Glomerular endothelial cell (primary cell): ENCODE measurements around the gene IGF1R. TPM values are rescaled to one million over a fixed set of nuclear protein-coding genes. Genes with fewer than 3 reads are reported as not detected.

Source experiments
- DNase-seq: peaks from one replicate; pipeline ENCODE4 v3.0.0-alpha.2; 2011; ENCODE audit warnings: low read depth, low spot score; ENCODE audit errors: extremely low read depth
- total RNA-seq: library from RNA; depleted of rRNA; stranded (reverse); fragments of >200 nt; gene quantifications from 2 replicates; pipeline ENCODE4 v1.2.3, GENCODE V29; 2015

Gene IGF1R
- total RNA-seq, 1 donor from 2014 or later: 57.9 TPM

DNA sequence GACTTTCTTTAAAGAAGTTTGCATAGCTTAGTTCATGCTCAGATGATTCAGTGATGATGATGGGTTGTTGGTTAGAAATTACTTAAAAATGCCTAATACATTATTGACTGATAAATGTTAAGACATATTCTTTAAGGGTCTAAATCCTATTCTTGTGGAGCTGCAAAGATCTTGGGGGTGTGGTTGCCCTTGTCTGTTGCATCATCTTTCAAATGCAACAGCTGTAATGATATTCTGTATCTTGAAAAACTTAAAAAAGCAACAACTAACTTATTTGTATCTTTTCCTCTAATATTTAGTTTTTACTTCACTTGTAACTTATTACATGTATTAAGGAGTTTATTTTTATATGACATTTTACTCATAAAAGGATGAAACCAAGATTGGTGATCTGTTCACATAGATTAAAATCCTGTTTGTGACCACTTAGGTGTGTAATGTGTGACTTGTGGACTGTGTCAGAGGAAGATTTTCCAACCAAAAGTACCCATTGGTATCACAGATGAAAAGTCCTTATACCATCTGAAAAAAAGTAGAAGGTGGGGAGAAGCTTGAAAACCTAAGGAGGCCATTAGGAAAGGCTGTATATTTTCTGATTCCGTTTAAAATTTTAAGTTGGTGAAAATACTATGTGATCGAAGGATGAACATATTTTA lies 142.8 kb downstream of the IGF1R start:
- no peak for DNase-seq

DNA sequence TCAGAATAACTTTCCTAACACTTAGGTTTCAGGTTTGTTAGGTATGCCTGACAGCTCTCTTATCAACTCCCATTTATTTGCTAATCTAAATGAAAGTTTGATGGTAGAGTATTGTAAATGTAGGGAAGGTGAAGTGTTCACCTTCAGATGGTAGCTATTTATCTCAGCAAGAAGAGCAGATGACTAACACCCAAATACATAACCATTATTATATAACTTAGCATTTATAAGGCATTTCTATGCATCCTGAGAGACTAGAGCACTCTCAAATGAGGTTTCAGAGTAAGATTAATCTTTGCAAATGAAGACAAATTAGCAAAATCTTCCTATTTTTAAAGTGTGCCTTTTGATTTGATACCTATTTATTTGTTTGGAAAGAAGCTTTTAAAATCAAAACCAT lies 143.8 kb downstream of the IGF1R start:
- no peak for DNase-seq

DNA sequence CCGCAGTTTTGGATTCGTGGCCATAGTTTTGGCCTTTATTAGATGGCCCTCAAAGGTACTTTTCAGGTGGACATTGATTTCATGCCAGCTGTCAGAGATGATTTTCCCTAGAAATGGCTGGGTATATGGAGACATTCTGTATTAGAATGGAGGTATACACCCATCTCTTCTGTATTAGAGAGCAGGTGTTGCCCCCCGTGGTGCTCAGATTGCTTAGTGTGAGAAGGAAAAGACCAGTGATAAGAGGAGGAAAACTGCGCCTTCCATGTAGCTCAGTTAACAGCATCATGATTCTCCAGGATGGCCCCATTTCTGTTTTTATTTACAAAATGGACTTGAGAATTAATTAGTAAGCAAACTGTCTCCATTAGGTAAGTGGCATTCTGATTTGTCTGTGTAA lies 145.9 kb downstream of the IGF1R start:
- no peak for DNase-seq

DNA sequence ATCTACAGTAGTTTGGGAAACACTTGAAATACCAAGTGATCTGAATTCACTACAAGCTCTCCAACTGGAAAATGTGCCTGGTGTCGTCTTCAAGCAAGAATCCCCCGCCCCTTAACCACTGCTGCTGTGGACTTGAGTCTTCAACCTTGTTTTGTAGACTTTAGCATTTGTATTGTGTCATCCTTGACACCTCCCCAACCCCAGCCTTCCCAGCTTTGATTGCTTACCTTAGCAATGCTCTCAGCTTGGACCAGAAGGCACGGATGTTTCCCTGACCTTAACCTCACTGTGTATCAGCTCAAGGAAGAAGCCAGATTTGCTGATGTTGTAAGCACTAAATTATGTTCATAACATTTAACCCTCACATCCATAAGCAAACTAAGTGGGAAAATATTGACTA lies 146.4 kb downstream of the IGF1R start:
- DNase-seq: no peak

DNA sequence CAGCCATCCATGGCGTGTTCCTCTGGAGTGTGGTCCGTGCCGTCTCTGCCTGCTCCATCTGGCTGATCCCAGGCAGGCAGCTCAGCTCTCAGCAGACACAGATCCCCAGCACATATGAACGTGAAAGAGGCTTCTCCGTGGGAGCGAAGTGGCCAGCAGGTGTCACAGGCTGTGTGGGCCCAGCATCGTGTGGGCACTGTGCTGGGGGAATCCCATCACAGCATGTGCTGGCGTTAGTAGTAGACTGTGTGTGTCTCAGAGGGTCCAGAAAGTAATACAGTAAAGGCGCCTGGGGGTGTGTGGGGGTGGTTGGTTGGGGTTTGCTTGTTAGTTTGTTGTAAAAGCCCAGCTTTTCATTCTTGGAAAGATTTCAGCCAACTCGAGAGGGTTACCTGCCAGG lies 147.6 kb downstream of the IGF1R start:
- no peak for DNase-seq

DNA sequence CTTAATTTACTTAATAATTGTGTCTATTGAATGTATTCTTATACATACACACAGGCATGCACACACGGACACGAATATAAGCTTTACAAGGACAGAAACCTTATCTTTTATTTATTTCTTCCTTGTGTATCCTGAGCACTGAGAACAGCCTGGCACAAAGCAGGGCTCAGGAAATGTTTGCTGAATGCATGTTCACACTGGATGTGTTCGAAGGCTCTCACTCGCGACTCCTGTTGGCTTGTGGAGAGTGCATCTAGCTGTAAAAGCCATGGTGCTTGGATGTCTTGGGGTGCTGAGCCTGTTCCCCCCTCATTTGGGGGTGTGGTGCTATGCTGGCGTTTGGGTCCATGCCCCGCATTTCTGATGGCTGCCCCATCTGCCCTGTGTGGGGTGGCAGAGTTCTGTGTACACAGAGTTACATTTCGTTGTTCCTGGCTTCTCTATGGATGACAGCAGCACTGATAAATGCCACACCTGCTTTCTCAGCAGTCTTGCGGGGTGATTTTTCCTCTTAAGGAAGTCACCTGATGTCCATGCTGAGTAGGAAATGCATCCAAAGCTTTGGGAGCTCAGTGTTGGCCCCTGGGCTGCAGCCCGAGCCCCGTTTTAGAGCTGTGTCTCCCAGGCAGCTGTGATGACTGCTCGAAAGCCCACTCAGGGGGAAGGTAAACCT lies 148.5 kb downstream of the IGF1R start:
- no peak for DNase-seq

DNA sequence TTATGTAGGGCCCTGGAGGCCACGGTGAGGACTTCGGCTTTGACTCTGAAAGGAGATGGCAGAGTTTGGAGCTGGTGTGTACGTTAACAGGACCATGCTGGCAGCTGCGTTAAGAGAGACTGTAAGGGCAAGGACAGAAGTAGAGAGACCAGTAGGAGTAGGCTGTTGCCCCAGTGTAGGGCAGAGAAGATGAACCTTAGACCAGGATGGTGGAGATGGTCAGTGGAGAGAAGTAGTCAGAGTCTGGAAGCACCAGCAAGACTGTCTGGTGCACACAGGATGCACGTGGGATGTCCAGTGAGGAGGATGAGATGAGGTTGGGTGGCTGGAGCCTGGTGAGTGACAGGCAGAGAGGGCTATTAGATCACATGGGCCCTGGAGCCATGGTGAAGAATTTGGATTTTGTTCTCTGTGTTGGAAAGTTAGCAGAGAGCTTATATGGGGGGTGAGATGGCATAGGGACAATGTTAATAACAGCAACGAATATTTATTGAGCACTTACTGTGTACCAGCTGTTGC lies 150.1 kb downstream of the IGF1R start:
- no peak for DNase-seq

DNA sequence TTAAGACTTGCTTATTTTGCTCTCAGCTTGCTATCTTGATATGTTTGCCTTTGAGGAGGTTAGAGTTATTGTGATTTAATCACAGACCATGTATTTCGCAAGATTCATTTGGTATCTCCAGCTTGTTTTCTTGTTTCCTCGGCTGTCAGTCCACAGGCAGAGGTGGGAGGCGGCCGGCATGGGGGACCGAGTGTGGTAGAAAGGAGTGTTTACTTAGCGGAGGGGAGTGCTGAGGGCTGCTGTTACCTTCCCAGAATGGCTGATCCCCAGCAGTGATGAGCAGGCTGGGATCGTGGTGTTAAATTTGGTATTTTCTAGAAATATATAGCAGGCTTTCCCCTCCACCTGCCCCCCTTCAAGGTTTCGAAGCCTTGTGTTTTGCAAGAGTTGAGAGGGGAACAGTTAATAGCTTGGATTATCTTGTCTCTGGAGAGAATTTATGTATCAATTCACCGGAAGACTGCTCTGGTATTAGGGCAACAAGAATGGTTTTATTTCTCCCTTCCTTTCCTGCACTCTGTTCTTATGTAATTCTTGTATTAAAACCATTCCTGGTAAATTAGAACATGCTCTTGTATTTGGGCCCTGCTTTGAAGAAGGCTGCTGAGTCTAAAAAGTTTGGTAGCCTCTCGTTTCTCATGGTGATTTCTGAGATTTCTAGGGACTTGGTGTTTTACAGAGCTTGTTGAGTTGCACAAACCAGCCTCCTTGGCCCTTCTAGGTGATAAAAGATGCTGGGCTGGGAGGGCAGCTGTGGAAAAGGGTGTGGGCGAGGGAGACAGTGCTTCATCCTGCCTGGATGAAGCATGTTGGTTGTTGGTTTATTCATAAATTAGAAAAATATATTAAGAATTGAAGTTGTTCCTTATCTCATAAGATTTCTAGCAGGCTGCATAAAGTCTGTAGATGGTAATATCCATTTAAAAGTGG lies 151.4 kb downstream of the IGF1R start:
- no peak for DNase-seq

DNA sequence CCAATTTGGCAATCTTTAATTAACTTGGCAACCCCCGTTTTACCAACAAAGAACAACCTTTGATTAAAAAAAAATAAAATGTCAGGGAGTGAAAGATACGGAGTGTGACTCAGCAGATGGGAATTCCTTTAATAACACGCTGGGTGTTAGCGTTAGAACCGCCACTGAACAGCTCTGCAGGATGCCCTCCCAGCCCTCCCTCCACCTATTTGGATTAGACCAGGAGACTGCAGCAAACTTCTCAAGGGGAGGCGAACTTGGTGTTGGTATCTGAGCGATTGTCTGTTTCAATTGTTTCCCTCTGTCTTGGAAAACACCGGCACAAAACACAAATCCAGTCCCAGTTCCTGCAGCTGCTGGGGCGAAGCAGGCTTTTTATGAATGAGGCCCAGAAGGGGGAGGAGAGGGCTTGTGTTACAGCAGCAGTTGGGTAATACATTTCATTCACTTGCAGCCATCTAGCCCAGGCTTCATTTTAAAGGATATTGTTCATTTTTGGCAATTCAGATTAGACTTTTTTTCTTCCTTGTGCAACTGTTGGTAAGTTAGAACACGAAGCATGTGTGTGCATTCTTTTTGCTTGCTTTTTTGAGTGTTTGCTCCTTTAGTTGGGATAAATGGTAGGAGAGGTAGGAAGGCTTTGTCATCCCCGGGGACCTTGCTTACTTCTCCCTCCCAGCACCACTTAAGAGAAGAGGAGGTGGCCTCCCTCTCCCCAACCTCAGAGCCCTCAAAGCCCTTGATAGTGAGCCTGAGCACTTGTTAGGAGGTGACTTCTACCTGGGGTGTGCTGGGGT lies 152.3 kb downstream of the IGF1R start:
- peak; percentile 80 for DNase-seq

DNA sequence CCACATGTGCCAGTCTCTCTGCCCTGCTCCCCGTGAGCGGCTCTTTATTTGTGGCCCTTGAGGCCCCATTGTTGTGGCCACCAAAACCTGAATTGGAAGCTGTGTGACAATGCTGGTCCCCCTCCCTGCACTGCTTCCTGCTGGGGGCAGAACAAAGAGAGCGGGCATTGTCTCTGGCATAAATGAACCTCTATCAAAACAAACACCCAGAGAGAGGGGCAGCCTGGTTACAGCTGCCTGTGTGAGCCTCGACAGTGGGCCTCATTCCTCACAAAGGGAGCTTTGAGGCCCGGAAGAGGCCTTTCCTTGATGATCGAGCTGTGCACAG lies 152.9 kb downstream of the IGF1R start:
- DNase-seq: no peak

DNA sequence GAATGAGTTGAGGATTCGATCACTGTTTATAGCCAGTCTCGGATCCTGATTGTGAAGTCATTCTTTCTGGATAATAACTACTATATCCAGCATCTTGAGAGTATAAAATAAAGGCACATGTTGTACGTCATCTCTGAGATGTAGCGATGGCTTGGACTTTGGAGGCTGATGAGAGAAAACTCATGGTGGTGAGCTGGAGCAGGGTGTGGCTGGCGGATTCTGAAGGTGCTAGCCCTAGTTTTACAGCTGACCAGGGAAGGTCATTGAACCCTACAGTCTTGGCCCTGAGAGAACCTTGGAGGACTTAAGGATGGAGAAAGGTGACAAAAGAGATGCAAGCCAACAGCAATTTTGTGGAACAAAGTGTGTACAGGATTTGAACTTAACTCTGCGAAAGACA lies 153.8 kb downstream of the IGF1R start:
- no peak for DNase-seq

DNA sequence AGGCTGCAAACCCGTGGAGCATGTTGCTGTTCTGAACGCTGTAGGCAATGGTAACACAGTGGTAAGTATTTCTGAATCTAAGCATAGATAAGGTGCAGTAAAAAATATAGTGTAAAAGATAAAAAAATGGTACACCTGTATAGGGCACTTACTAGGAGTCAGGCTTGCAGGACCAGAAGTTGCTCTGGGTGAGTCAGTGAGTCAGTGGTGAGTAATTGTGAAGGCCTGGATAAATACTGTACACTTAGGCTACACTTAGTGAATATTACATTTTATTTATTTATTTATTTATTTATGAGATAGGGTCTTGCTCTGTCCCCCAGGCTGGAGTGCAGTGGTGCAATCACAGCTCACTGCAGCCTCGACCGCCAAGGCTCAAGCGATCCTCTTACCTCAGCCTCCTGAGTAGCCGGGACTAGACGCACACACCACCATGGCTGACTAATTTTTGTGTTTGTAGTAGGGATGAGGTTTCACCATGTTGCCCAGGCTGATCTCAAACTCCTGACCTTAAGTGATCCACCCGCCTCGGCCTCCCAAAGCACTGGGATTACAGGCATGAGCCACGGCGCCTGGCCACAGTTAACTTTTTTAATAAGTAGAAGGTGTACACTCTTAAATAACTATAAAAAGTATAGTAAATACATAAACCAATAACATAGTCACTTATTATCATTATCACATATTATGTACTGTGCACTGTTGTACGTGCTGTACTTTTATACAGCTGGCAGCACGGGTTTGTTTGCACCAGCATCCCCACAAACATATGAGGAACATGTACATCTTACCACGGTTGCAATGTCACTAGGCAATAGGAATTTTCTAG lies 155.1 kb downstream of the IGF1R start:
- no peak for DNase-seq

DNA sequence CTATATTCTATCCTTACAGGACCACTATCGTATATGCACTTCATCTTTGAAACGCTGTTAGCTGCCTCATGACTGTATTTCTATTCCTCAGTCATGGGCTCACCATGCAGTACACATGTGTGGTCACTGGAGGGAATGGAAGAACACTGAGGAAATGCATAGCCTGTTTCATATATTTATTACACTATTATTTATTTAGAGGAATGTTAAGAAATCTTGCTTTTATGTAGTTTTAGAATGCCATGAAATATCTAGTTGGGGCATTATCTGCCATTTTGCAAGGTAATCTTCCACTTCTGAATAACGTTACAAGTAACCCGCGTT lies 155.7 kb downstream of the IGF1R start:
- DNase-seq: no peak

DNA sequence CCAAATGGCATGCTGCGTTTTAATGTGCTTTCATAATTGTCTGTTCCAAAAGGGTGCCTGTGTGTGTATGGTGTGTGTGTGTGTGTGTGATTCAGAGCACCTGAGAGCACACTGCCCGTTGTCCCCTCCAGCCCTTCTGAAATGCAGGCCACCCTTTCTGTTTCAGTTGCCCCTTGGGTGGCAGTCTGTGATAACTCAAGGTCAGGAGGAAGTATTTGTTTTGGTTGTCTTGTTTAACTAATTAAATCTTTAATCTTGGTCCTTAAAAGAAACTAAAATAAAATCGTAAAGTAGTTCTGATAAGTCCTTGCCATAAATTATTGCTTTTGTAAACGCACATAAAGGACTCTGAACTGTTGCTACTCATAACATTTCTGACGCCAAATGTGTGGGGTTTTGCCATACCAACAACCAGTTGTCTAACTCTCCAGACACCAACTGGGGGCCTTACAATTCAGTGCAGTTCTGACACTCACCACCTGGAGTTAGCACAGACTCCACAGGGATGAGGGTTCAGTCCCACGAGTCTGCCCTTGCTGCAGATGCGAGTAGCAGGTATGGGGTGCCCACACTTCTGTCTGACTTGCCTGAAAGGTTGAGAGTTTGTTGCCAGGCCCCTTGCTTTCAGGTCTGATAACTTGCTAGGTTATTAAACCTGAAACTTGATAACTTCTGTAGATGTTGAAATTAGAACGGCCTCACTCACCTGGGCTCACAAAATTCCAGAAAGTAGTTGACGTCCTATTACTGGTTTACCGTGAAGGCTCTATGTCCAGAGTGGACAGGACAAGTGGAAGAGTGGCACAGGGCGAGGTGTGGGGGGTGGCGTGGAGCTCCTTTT lies 157.3 kb downstream of the IGF1R start:
- no peak for DNase-seq

DNA sequence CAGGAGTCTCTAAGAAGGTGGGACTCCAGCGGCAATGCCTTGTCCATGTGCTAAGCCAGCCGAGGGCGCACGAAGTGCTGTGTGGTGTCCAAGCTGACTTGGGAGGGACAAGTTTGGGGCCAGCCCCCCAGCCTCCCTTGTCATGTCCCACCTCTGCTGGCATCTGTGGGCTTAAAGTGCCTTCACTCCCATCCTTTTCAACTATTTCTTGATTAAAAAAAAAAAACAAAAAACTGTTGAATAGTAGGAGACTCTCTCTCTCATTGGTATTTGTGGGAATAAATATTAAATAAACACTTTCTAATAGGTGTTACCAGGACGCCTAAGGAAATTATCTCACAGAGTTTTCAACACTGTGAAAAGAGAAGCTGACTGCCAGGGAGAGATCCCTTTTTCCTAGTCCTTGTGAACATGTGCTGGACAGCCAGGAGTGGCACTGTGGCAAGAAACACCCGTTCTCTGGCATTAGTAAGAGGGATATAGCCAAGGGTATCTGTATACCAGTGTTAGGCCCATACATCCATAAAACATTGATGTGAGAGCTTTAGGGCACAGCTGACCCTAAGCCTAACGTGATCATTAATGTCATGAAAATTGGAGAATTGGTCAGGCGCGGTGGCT lies 158.0 kb downstream of the IGF1R start:
- no peak for DNase-seq

DNA sequence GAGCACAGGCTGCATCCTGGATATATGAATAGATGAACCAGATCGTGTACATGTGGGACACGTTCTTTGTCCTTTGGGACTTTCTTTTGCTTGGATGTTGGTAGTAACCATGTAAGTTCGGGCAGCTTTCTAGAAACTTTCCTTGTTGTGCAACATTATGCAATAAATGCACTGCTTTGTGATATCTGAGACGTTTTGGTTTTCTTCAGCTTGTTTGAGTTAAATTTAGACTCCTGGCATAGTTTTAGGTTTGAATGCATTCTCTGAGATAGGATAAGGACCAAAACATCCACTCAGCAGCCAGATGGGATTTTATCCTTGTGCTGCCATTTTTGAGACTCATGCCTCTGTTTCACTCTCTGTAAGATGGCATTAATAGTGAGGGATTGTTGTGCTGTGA lies 158.9 kb downstream of the IGF1R start:
- no peak for DNase-seq

DNA sequence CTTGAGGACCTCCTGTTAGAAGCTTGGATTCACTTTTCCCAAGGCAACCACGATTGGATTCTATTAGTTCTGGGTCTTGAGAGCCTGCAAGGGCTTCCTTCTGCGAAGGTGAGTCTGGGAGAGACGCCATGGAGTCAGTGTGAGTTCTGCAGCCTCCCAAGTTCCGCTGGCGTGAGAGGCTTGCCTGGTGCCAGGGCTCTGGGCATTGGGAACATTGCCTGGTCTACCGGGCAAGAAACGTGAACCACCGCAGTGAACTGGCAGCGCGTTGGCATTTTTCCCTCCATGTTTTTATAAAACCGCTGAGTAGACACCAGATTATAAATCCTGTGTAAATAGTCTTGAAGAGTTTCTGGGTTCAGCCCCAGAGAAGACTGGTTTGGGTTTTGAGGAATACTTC lies 160.9 kb downstream of the IGF1R start:
- no peak for DNase-seq

DNA sequence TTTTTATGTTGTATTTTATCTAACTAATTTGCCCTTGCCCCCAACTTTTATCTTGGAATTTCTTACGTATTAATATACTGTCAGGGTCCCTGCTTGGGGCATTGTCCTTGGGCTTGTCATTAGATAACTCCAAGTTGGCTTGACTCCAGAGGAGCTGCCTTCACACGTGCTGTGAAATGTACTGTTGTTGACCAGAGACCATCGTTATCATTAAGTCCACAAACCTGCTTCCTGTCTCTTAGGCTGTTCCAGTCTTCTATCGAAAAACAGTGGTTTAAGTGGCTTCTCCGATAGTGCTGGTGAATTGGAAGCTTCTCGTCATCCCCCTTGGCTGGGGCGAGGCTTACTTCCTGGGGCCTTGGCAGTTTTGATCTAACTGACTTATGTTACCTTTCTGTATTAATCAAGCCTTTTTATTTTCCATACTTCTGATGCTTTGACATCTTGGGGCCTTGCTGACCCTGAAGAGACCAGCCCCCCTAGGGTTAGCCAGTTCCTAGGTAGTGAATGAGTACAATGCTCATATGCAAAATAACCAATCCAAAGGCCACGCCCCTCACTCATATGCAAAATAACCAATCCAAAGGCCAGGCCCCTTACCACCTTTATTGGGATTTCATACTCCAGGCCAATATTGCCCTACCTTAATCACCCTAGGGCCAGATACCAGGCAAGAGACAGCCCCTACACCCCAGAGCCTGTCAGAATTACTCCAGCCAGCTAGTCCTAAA lies 164.5 kb downstream of the IGF1R start:
- peak; percentile 60 for DNase-seq
